NOMO-1 treated with DMSO at 0.1 percent for 48 hours (cell line): Measurements from ENCODE around the gene RNF157.

ENCODE experiments used
- DNase-seq: peaks from one replicate; lab custom pipeline; 2025; ENCODE audit not compliant: unreplicated experiment; lab: John Stamatoyannopoulos, UW

Gene RNF157

GRCh38 chr17:76097716-76098295 is 142.5 kb downstream of the RNF157 start:
- DNase-seq: no peak

DNA sequence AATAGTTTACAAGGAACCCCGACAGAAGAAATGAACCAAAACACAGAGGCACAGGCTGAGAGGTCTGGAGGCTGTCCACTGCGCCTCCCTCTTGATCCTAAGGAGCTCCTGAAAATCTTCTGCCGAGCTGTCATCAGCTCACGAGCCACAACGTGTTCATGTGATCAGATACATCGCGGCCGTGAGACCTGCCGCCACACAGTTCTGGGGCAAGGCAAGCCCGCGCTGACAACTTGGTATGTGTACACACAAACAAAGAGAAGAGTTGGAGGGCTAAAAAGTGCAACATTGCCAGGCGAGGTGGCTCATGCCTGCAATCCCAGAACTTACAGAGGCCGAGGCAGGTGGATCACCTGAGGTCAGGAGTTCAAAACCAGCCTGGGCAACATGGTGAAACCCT is 144.3 kb downstream of the RNF157 start:
- no peak for DNase-seq

DNA sequence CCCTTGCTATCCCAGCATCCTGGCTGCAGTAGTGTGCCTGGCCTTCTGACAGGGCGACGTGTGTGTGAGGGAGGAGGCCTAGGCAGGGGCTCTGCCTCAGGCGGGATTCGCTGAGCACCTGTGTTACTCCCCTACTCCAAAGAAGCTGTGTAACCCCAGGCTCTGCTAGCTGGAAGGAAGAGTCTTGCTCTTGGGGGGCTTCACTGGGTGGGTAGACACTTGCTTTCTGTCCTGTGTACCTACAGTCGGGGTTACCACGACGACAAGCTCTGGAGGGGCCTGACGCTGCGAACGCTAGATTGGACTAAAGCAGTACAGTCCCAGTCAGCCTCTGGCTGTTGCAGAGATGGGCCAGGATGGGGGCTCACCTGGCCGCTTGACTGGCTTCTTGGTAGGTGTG is 146.2 kb downstream of the RNF157 start:
- DNase-seq: no peak

DNA sequence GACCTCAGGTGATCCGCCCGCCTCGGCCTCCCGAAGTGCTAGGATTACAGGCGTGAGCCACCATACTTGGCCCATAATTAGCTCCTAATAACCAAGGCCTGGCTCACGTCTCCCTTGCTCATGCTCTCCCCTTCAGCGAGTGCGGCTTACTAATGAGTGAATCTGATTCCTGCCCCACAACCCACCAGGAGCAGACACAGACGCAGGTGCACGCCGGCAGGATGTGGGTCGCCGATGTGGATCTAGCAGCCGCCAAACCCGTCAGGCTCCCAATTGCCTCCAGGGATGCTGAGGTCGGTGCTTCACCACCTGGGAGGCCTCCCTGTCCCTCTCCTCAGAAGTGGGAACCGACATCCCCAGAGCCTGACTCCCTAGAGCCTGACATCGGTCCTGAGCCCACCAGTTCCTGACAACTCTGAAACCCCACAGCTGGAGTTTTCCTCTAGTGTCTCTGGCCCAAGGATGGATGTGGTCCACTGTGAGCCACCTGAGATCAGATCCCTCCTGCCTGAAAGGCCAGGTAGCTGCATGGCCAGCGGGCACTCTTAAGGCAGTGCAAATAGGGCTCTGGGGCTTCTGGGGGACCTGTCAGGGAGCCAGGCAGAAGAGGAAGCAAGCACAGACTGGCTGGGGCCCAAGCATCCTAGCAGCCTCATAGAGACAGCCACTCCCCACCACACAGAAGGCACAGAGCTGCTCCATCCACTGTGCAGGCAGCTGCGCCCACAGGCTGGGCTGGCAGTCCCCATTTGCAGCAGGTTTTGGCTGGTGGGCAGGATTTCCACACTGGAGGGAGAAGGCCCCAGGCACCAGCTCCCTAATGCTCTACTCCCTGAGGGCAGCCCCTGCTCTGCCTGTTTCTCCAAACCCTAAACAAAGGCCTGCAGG is 147.5 kb downstream of the RNF157 start:
- no peak for DNase-seq
